DND-41 (cell line): Measurements from ENCODE around the gene PTPRU.

Source experiments
- CTCF ChIP-seq: IDR thresholded peaks from 2 replicates; pipeline ENCODE4 v1.5.1; 2012; ENCODE audit warnings: borderline replicate concordance, low read length, moderate library complexity, mild to moderate bottlenecking; ENCODE audit not compliant: poor library complexity, severe bottlenecking; ENCODE audit errors: extremely low read depth
- EZH2 ChIP-seq: IDR thresholded peaks from 3 replicates; pipeline ENCODE4 v1.6.1; 2012; ENCODE audit warnings: borderline replicate concordance, low read depth, mild to moderate bottlenecking, moderate library complexity, low read length, inconsistent platforms; ENCODE audit not compliant: severe bottlenecking

GRCh38 chr1:29342983-29343382 lies 106.7 kb downstream of the PTPRU start:
- TF ChIP-seq CTCF (no peak), EZH2 (no peak)
